Endothelial cell (in vitro differentiated cells): Measurements from ENCODE around the gene NRP2. TPM values are rescaled to one million over a fixed set of nuclear protein-coding genes. Genes with fewer than 3 reads are reported as not detected.
A peak's percentile ranks its signal among the peaks of the same experiment; 100 is the strongest.

Source experiments
- DNase-seq: peaks from one replicate; pipeline ENCODE4 v3.0.0; 2021; ENCODE audit warnings: low spot score
- H3K27ac Mint-ChIP-seq: one replicate; pipeline ENCODE4 v1.8.0; 2021; ENCODE audit warnings: mixed read lengths, inconsistent platforms; ENCODE audit not compliant: unreplicated experiment
- H3K27me3 Mint-ChIP-seq: one replicate; pipeline ENCODE4 v1.8.0; 2021; ENCODE audit warnings: mild to moderate bottlenecking, moderate library complexity, mixed read lengths, inconsistent platforms; ENCODE audit not compliant: unreplicated experiment
- H3K36me3 Mint-ChIP-seq: one replicate; pipeline ENCODE4 v1.8.0; 2021; ENCODE audit warnings: mild to moderate bottlenecking, low read depth, mixed read lengths, inconsistent platforms; ENCODE audit not compliant: unreplicated experiment
- H3K4me1 Mint-ChIP-seq: one replicate; pipeline ENCODE4 v1.8.0; 2021; ENCODE audit warnings: mild to moderate bottlenecking, mixed read lengths, inconsistent platforms; ENCODE audit not compliant: unreplicated experiment
- H3K4me3 Mint-ChIP-seq: one replicate; pipeline ENCODE4 v1.8.0; 2021; ENCODE audit warnings: mild to moderate bottlenecking, mixed read lengths, inconsistent platforms; ENCODE audit not compliant: unreplicated experiment
- H3K9me3 Mint-ChIP-seq: one replicate; pipeline ENCODE4 v1.8.0; 2021; ENCODE audit warnings: mixed read lengths, inconsistent platforms; ENCODE audit not compliant: unreplicated experiment
- CTCF ChIP-seq: fragments of 200-600 bp; sonication (generic); IDR thresholded peaks from one replicate; pipeline ENCODE4 v1.5.0; 2021; ENCODE audit warnings: antibody characterized with exemption; ENCODE audit not compliant: unreplicated experiment
- total RNA-seq: library from RNA; stranded (reverse); fragmentation: NEBNext Ultra II Directional; extraction: Animal tissue kit (Norgen Biotek cat#: 25700); gene quantifications from one replicate; pipeline ENCODE4 v1.2.1, GENCODE V29; 2021; ENCODE audit not compliant: unreplicated experiment

The NRP2 gene
- total RNA-seq, 1 donor from 2014 or later, result 258 TPM

GRCh38 chr2:205747829-205748386 is 65.6 kb downstream of the NRP2 start:
- Mint-ChIP-seq H3K4me3 (peak overlapping the region; percentile 42), H3K27ac (no peak overlapping the region), H3K9me3 (no peaks in the 10 kb centered on the region), H3K4me1 (no peaks in the 10 kb centered on the region), H3K27me3 (peaks cover 5% of the 10 kb centered on the region), H3K36me3 (peaks cover 65% of the 10 kb centered on the region)
- DNase-seq, result no peak
- TF ChIP-seq CTCF, result no peak

GRCh38 chr2:205748639-205749038 is 66.3 kb downstream of the NRP2 start:
- no peak overlapping the region for H3K4me3 Mint-ChIP-seq
- no peak overlapping the region for H3K27ac Mint-ChIP-seq
- no peak for DNase-seq
- no peak for TF ChIP-seq CTCF
- no peaks in the 10 kb centered on the region for H3K4me1 Mint-ChIP-seq
- H3K27me3 Mint-ChIP-seq, result peaks cover 4% of the 10 kb centered on the region
- H3K36me3 Mint-ChIP-seq, result peaks cover 61% of the 10 kb centered on the region
- no peaks in the 10 kb centered on the region for H3K9me3 Mint-ChIP-seq

DNA sequence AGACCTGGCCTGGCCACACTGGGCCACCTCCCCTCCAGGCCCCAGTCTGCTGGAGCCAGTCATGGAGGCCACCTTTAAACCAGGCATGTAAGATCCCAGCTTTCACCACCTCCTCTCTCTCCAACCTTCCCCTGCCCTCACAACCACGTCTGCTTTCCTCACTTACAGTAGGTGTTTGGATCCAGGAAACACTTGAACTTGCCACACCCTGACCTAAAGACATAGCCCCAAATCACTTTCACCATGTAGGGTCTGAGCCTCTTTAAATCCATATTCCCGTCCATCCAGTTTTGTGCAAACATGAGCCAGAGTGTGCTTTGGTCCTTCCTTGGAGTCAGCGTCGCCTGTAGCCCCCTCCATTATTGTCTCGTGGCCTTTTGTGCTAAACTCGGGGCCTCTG is 66.8 kb downstream of the NRP2 start:
- H3K27ac Mint-ChIP-seq, result no peak overlapping the region
- no peak for TF ChIP-seq CTCF
- H3K4me3 Mint-ChIP-seq, result peak overlapping the region; percentile 45
- no peaks in the 10 kb centered on the region for H3K4me1 Mint-ChIP-seq
- peaks cover 59% of the 10 kb centered on the region for H3K36me3 Mint-ChIP-seq
- DNase-seq, result no peak
- no peaks in the 10 kb centered on the region for H3K9me3 Mint-ChIP-seq
- peaks cover 4% of the 10 kb centered on the region for H3K27me3 Mint-ChIP-seq

- Mint-ChIP-seq H3K4me3 (no peak overlapping the region), H3K4me1 (no peaks in the 10 kb centered on the region), H3K27ac (no peak overlapping the region), H3K36me3 (peaks cover 56% of the 10 kb centered on the region), H3K27me3 (peaks cover 4% of the 10 kb centered on the region), H3K9me3 (no peaks in the 10 kb centered on the region)
- DNase-seq, result no peak
- no peak for TF ChIP-seq CTCF
These were observed 68.5 kb downstream of the NRP2 start for GRCh38 chr2:205750797-205751196.

DNA sequence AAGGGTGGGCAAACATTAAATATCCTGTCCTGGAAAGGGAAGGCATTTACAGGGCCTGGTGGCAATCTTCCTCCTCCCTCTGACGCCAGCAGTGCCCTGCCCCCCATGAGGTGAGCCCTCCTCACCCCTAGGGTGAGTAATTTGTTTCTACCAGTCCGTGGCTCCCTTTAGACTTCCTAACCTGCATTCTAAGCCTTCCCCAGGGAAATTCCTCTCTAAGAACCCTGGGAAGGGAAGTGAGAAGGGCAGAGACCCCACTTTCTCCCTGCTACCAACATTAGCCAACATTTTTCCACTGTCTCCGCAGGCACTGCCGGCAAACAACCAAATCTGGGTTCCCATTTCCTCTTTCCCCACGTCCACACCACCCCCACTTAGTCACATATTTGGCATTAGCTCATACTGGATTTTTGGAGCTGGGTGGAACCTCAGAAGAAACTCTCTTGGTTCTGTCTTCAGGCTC is 69.3 kb downstream of the NRP2 start:
- H3K4me1 Mint-ChIP-seq, result no peaks in the 10 kb centered on the region
- peak overlapping the region; percentile 65 for H3K27ac Mint-ChIP-seq
- H3K27me3 Mint-ChIP-seq, result peaks cover 4% of the 10 kb centered on the region
- no peak for DNase-seq
- peaks cover 54% of the 10 kb centered on the region for H3K36me3 Mint-ChIP-seq
- H3K4me3 Mint-ChIP-seq, result no peak overlapping the region
- H3K9me3 Mint-ChIP-seq, result no peaks in the 10 kb centered on the region
- no peak for TF ChIP-seq CTCF
